Activated T-cell treated with anti-CD3 and anti-CD28 coated beads, Interleukin-2, amount 50 U/mL, for 4 hours (primary cell): Measurements from ENCODE around the gene TUBAL3. TPM values are rescaled to one million over a fixed set of nuclear protein-coding genes. Genes with fewer than 3 reads are reported as not detected.

Experiments used
- ATAC-seq, 2 donors: fragments of 200-7000 bp; cut with Tn5 transposase; one replicate each; pipeline ENCODE4 v1.10.0; 2021
- DNase-seq: peaks from one replicate; pipeline ENCODE4 v3.0.0-alpha.2; 2020
- H3K27me3 Mint-ChIP-seq: one replicate; pipeline ENCODE4 v1.8.0; 2021; ENCODE audit warnings: low read depth, mixed read lengths
- H3K36me3 Mint-ChIP-seq: one replicate; pipeline ENCODE4 v1.8.0; 2022; ENCODE audit warnings: mixed read lengths; ENCODE audit not compliant: insufficient read depth
- H3K4me1 Mint-ChIP-seq: one replicate; pipeline ENCODE4 v1.8.0; 2021; ENCODE audit warnings: low read depth, mixed read lengths
- H3K4me3 Mint-ChIP-seq: one replicate; pipeline ENCODE4 v1.8.0; 2021; ENCODE audit warnings: mild to moderate bottlenecking, moderate library complexity, mixed read lengths
- H3K9me3 Mint-ChIP-seq: one replicate; pipeline ENCODE4 v1.8.0; 2021; ENCODE audit warnings: mixed read lengths
- total RNA-seq, 3 donors: library from RNA; stranded (reverse); gene quantifications; one replicate each; pipeline ENCODE4 v1.2.1, GENCODE V29; 2021

The TUBAL3 gene
- total RNA-seq, 3 donors from 2014 or later, result not detected

DNA sequence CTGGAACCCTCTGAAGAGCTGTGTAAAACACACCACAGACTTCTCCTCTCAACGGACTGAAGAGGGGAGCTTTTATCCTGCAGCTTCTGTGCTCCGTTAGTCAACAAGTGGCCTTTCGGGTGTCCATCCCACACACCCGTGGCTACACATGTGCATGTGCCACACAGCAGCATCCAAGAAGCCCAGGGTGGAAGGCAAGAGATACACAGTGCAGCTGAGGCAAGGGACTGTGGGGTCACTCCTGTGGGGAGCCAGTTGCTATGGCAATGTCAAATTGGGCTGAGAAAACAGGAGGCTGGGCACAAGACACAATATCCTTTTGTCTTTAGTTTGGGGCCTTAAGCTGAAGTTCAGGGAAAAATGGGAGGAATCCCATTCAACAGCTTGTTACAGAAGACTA, 36.5 kb upstream of the TUBAL3 start:
- no peaks in the 10 kb centered on the region for H3K27me3 Mint-ChIP-seq
- ATAC-seq (no peak), DNase-seq (no peak)
- H3K9me3 Mint-ChIP-seq, result no peaks in the 10 kb centered on the region
- H3K4me1 Mint-ChIP-seq, result peaks cover 14% of the 10 kb centered on the region
- H3K4me3 Mint-ChIP-seq, result no peak overlapping the region
- no peaks in the 10 kb centered on the region for H3K36me3 Mint-ChIP-seq

DNA sequence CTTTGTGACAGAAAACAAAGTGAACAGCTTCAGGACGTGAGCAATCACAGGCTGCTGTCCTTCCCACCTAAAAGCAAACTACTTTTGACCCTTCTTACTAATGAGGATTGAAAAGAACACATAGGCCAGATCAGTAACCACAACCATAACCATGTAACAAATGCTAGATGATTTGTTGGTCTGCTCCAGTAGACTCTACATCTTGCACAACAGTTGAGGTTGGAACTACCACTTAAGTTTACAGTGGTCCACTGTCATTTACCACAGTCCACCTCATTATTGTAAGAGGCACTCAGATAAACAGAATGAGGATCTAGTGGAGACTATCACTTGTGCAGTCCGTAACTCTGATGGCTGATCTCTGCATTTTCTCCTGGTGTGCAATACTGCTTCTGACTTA, 35.6 kb upstream of the TUBAL3 start:
- H3K9me3 Mint-ChIP-seq, result no peaks in the 10 kb centered on the region
- ATAC-seq (no peak), DNase-seq (no peak)
- H3K36me3 Mint-ChIP-seq, result no peaks in the 10 kb centered on the region
- H3K27me3 Mint-ChIP-seq, result no peaks in the 10 kb centered on the region
- peaks cover 13% of the 10 kb centered on the region for H3K4me1 Mint-ChIP-seq
- H3K4me3 Mint-ChIP-seq, result no peak overlapping the region

DNA sequence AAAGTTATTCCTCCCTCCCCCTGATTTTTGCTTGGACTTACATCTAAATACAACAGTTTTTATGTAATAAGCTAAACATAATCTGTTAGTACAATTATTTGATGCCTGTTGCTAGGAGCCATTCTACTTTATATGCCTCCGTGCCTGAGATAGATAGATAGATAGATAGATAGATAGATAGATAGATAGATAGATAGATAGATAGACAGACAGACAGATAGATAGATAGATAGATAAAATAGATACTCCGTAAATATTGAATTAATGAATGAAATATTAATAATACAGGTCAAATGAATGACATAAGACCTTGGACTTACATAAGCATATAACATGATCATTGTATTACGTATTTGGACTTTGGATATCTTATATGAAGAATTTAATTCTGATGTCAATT, 30.7 kb upstream of the TUBAL3 start:
- Mint-ChIP-seq H3K9me3 (no peaks in the 10 kb centered on the region), H3K27me3 (no peaks in the 10 kb centered on the region), H3K36me3 (peaks cover 4% of the 10 kb centered on the region), H3K4me3 (no peak overlapping the region), H3K4me1 (peaks cover 10% of the 10 kb centered on the region)
- DNase-seq (no peak), ATAC-seq (no peak)

DNA sequence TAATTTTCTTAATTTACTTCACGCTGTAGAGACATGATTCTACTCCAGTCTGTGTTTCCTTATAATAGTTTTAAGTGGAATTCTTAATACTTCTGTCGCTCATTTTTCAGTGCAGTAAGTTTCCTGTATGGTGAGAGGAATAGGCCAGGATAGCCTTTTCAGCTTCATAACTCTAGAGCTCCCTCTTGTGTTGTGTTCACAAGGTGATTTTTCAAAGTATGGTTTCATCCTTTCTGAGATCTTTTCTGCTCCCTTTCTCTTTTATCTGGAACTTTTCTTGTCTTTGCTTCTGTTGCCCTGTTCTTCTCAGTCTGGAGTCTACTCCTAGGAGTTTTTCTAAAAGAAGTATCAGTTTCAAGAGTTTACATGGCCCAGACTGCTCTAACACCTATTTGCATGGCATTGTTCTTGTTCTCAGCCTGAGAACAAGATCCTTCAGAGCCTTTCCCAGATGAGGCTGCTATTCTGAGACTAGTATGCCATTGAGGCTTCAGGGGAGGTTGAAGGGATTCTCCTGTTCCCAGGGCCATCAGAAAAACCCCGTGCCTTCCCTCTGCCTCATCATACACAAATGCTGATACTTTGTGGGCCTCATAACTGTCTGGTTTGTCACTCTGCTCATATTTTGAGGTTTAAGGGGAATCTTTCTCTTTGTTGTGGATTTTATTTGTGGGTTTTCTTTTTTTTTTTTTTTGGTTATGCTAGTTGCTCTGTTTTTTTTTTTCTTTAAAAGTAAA, 29.6 kb upstream of the TUBAL3 start:
- H3K36me3 Mint-ChIP-seq, result peaks cover 4% of the 10 kb centered on the region
- H3K9me3 Mint-ChIP-seq, result no peaks in the 10 kb centered on the region
- no peaks in the 10 kb centered on the region for H3K27me3 Mint-ChIP-seq
- DNase-seq (no peak), ATAC-seq (peak; percentile 53 to 54)
- no peak overlapping the region for H3K4me3 Mint-ChIP-seq
- H3K4me1 Mint-ChIP-seq, result peaks cover 10% of the 10 kb centered on the region

DNA sequence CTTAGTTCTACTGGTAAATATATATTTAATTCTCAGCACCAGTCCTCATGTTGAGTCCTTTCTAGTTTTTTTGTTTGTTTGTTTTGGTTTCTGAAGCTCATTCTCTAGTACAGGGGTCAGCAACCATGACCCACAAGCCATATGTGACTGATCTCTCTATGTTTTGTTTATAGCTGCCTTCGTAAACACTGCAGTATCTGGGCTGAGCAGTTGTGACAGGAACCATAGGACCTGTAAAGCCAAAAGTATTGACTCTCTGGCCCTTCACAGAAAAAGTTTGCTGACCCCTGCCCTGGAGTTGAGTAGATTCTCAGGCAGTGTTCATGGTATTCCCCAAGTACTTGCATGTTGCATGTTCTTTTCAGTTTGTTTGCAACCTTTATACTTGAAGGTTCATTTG, 28.6 kb upstream of the TUBAL3 start:
- DNase-seq (no peak), ATAC-seq (no peak)
- H3K9me3 Mint-ChIP-seq, result no peaks in the 10 kb centered on the region
- peaks cover 10% of the 10 kb centered on the region for H3K4me1 Mint-ChIP-seq
- H3K27me3 Mint-ChIP-seq, result no peaks in the 10 kb centered on the region
- H3K36me3 Mint-ChIP-seq, result peaks cover 4% of the 10 kb centered on the region
- H3K4me3 Mint-ChIP-seq, result no peak overlapping the region

DNA sequence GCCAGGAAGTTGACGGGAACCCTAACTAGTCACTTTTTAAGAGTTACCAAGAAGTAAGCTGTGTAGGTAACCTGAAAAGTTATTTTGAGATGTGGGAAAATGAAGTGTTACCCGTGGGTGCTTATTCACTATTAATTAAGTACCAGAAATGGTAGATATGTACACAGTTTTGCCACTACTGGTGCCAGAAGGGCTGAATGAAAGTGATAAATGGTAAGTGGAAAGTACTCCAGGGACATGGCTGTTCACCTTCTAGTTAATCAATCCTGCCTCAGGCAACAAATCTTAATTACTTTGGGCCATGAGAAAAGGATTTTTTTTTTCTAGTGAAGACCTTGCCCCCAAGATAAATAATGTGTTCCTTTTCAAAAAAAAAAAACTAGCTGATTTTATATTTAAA, 23.5 kb upstream of the TUBAL3 start:
- Mint-ChIP-seq H3K4me1 (no peaks in the 10 kb centered on the region), H3K36me3 (peaks cover 4% of the 10 kb centered on the region), H3K27me3 (no peaks in the 10 kb centered on the region), H3K9me3 (no peaks in the 10 kb centered on the region), H3K4me3 (no peak overlapping the region)
- ATAC-seq, result no peak
- DNase-seq, result no peak

DNA sequence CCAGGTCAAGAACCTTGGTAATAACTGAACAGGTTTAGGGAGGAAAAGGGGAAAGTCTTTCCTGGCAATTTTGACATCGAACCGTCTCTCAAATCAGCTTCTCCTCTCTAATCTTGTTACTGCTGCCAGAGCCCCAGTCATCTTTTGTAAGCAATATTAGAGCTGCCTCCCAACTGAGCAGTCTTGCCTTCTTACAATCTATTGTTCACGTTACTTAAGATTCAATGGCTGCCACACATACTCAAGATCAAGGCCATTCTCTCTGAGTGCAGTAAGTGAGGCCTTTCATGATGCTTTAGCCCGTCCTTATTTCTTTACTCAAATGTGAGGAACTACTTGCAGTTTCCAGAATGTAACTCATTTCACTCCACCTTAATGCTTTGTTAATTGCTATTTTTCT, 20.1 kb upstream of the TUBAL3 start:
- peaks cover 4% of the 10 kb centered on the region for H3K9me3 Mint-ChIP-seq
- no peak overlapping the region for H3K4me3 Mint-ChIP-seq
- no peaks in the 10 kb centered on the region for H3K4me1 Mint-ChIP-seq
- ATAC-seq (no peak), DNase-seq (no peak)
- no peaks in the 10 kb centered on the region for H3K36me3 Mint-ChIP-seq
- H3K27me3 Mint-ChIP-seq, result no peaks in the 10 kb centered on the region

DNA sequence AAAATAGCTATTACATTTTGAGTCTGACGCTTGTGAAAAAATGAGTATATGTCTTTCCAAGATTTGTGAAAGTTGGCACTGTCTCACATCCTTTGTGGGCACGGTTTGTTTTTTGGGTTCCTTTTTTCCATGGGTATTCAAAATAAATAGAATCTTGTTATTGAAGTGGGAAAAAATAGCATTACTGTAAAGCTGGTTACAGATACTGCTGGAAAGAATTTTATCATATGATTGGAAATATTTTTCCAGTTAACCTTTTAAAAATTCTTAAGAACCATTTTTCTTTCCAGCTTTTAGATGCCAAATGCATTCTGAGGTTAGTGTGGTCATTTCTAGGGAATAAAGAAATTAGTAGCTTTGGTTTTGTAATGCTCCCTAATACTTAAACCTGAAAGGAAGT, 19.1 kb upstream of the TUBAL3 start:
- no peak for DNase-seq
- Mint-ChIP-seq H3K4me1 (no peaks in the 10 kb centered on the region), H3K36me3 (no peaks in the 10 kb centered on the region), H3K27me3 (no peaks in the 10 kb centered on the region), H3K4me3 (no peak overlapping the region), H3K9me3 (peaks cover 14% of the 10 kb centered on the region)
- ATAC-seq, result no peak

DNA sequence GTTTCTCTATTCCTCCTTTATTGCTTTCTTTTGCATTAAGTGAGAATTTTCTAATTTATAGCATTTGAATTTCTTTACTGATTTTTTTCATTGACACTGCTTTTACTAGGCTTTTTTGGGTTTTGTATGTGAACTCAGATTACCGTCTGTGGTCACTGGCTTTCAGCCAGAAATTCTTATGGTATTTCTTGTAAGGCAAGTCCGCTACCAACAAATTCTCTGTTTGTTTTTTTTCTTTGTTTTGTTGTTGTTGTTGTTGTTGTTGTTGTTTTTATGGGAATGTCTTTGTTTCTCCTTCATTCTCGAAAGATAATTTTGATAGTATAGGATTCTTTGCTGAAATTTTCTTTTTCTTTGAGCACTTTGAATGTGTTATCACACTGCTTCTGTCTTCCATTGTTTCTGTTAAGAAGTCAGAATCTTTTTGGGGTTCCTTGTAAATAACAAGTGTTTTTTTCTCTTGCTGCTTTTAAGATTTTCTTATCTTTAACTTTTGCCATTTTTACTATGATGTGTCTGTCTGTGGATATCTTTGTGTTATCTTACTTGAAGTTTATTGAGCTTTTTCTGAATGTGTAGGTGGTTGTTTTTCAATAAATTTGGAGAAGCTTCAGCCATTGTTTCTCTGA, 15.0 kb upstream of the TUBAL3 start:
- no peak for DNase-seq
- peaks cover 21% of the 10 kb centered on the region for H3K9me3 Mint-ChIP-seq
- no peaks in the 10 kb centered on the region for H3K4me1 Mint-ChIP-seq
- no peak for ATAC-seq
- H3K4me3 Mint-ChIP-seq, result no peak overlapping the region
- peaks cover 1% of the 10 kb centered on the region for H3K27me3 Mint-ChIP-seq
- peaks cover 4% of the 10 kb centered on the region for H3K36me3 Mint-ChIP-seq

DNA sequence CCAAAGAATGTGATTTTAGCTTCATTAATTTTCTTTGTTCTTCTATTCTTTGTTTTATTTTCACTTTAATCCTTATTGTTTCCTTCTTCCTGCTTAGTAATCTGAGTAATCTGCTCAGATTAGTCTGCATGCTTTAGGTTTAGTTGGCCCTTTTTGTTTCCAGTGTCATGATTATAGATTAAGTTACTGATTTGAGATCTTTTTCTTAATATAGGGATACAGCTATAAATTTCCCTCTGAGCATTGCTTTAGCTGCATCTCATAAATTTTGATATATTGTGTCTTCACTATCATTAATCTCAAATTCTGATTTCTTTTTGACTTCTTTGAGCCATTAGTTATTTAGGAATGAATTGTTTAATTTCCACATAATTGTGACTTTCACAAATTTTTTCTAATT, 14.0 kb upstream of the TUBAL3 start:
- Mint-ChIP-seq H3K36me3 (peaks cover 4% of the 10 kb centered on the region), H3K27me3 (peaks cover 1% of the 10 kb centered on the region), H3K9me3 (peaks cover 21% of the 10 kb centered on the region), H3K4me3 (no peak overlapping the region), H3K4me1 (no peaks in the 10 kb centered on the region)
- DNase-seq (no peak), ATAC-seq (no peak)

DNA sequence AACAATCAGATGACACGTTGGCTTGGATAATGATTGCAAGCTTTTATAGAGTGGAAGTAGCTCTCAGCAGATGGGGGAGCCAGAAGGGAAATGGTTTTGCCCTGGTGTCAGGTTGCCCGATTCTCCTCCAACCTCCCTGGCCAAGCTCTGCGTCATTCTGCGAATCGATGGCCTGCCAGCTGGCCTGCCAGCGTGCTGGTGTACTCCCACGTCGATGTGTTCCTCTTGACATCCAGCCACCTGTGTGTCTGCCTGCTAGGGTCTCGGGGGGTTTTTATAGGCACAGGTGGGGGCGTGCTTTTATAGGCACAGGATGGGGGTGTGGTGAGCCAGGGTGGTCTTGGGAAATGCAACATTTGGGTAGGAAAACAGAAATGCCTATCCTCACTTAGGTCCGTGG, 12.4 kb upstream of the TUBAL3 start:
- H3K36me3 Mint-ChIP-seq, result peaks cover 4% of the 10 kb centered on the region
- DNase-seq (no peak), ATAC-seq (no peak)
- peaks cover 4% of the 10 kb centered on the region for H3K27me3 Mint-ChIP-seq
- peaks cover 3% of the 10 kb centered on the region for H3K4me1 Mint-ChIP-seq
- H3K9me3 Mint-ChIP-seq, result peaks cover 21% of the 10 kb centered on the region
- no peak overlapping the region for H3K4me3 Mint-ChIP-seq

DNA sequence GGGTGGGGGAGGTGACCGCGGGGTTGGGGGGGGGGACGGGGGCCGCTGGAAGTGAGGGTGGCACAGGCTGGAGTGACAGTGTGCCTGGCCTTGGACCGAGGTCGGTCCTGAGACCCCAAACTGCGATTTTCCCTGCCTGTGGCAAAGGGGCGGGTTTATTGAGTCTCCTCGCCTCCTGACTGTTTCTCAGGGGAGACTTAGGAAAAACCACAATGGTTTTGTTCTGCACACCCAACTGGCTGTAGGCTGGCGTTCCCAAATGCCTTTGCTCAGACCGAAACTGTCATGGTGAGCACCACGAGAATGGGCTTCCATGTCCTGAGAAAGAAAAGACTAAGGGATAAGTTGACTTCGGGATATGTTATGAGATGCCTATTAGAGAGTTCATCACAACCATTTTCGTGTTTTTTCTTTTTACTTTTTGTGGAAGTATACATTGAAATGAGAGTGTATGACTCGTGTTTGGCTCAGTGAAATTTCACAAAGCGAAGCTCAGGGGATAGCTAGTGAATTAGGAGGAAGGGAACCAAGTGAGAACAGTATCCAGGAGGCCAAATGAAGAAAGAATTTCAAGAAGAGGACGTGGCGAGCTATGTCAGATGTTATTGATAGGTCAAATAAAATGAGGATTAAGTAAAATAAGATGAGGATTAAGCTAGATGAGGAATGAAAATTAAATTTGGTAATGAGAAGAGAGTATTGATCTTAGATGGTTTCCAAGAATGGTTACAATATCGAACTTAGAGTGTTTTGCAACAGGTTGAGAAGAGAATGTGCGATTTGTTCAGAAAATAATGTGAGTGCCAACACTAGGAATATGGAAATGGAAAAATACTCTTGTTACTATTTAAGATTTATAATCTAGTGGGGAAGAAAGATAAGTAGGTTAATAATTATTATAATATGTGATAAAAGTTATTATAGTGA, 8.6 kb upstream of the TUBAL3 start:
- Mint-ChIP-seq H3K4me3 (no peak overlapping the region), H3K36me3 (no peaks in the 10 kb centered on the region), H3K27me3 (peaks cover 15% of the 10 kb centered on the region), H3K4me1 (peaks cover 4% of the 10 kb centered on the region), H3K9me3 (peaks cover 3% of the 10 kb centered on the region)
- DNase-seq, result no peak
- peak in 1 of 2 donors; percentile 5 for ATAC-seq

DNA sequence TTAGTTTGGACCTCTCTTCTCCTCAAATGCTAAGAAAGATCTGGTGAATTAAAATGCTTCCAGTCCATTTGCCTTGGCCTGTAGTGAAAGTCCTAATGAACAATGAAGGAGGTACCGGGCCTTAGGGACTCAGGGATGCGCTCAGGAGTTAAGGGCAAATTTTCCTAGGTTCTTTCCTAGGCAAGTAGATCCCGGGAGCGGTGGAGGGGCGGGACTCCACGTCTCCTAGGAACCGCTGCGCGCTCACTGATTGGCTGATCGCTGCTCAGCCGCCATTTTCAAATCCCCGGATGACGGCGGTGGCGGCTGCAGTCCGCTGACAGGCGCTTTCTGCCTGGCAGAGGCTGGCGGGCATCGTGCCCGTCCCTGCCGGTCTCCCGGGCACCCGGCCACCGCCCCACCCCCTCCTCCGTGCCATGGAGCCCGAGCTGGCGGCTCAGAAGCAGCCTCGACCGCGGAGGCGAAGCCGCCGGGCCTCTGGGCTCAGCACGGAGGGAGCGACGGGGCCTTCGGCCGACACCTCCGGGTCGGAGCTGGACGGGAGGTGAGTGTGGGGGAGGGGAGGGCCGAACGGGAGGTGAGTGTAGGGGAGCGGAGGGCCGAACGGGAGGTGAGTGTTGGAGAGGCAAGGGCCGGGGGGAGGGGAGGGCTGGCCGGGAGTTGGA, 7.8 kb upstream of the TUBAL3 start, which contains the start of gene NET1:
TSS of gene NET1 (plus strand) at position 281 of the 665 bp plus-strand sequence. CDS start at position 417, 136 bp downstream.
- ATAC-seq (peak; percentile 94 to 96), DNase-seq (peak; percentile 51)
- Mint-ChIP-seq H3K4me3 (peak within 1 kb of the TSS; percentile 78), H3K9me3 (no peaks in the 10 kb centered on the region), H3K36me3 (no peaks in the 10 kb centered on the region), H3K27me3 (peaks cover 15% of the 10 kb centered on the region), H3K4me1 (peaks cover 4% of the 10 kb centered on the region)

DNA sequence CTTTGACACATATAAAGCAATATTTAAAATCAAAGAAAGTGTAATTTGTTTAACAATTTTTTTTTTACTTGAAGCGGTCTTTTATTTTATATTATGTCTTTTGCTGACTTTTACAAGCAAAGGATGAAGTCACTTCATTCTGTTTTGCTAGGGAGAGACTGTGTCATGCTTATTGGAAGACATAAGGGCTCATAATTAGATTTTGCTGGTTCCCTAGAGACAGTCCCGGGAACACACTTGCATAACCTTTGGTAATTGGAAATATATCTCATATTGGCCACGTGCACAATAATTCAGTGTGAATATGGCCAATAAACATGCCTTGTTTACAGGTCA, 7.3 kb upstream of the TUBAL3 start:
- Mint-ChIP-seq H3K36me3 (no peaks in the 10 kb centered on the region), H3K4me1 (peaks cover 4% of the 10 kb centered on the region), H3K27me3 (peaks cover 15% of the 10 kb centered on the region), H3K9me3 (no peaks in the 10 kb centered on the region), H3K4me3 (peak overlapping the region; percentile 78)
- DNase-seq (no peak), ATAC-seq (no peak)
